ENCODE measurements around the gene APBA1.
"Not testable (repeated sequence)": the region's sequence is repeated elsewhere in the genome, so short reads cannot be mapped to it uniquely, and the experiment has no call there.

The APBA1 gene

GRCh38 chr9:69604568-69605219, 67.5 kb downstream of the APBA1 start:
- DNase-seq (ENCODE audit: low read depth): no peak

- DNase-seq (ENCODE audit: low read depth): no peak
Measured at GRCh38 chr9:69603656-69604055, 68.5 kb downstream of the APBA1 start.

GRCh38 chr9:69602773-69603172, 69.4 kb downstream of the APBA1 start:
- DNase-seq (ENCODE audit: low read depth): no peak

- DNase-seq (ENCODE audit: low read depth): no peak
Measured at GRCh38 chr9:69601698-69602097, 70.5 kb downstream of the APBA1 start.

GRCh38 chr9:69600314-69601047, 71.7 kb downstream of the APBA1 start:
- DNase-seq (ENCODE audit: low read depth): no peak

- no peak for DNase-seq (ENCODE audit: low read depth)
Measured at GRCh38 chr9:69599232-69599971, 72.8 kb downstream of the APBA1 start.

- not testable (repeated sequence) for DNase-seq (ENCODE audit: low read depth)
Measured at GRCh38 chr9:69596906-69597305, 75.3 kb downstream of the APBA1 start.

GRCh38 chr9:69594180-69594579, 78.0 kb downstream of the APBA1 start:
- DNase-seq (ENCODE audit: low read depth): no peak

- DNase-seq (ENCODE audit: low read depth): no peak
Measured at GRCh38 chr9:69593756-69594155, 78.4 kb downstream of the APBA1 start.

- no peak for DNase-seq (ENCODE audit: low read depth)
Measured at GRCh38 chr9:69593301-69593700, 78.9 kb downstream of the APBA1 start.

GRCh38 chr9:69590266-69590665, 81.9 kb downstream of the APBA1 start:
- DNase-seq (ENCODE audit: low read depth): no peak

GRCh38 chr9:69589156-69589555, 83.0 kb downstream of the APBA1 start:
- DNase-seq (ENCODE audit: low read depth): no peak

GRCh38 chr9:69585571-69585970, 86.6 kb downstream of the APBA1 start:
- DNase-seq (ENCODE audit: low read depth): no peak

GRCh38 chr9:69584759-69585158, 87.4 kb downstream of the APBA1 start:
- no peak for DNase-seq (ENCODE audit: low read depth)

- DNase-seq (ENCODE audit: low read depth): no peak
Measured at GRCh38 chr9:69583645-69584234, 88.4 kb downstream of the APBA1 start.

- DNase-seq (ENCODE audit: low read depth): no peak
Measured at GRCh38 chr9:69582544-69583297, 89.5 kb downstream of the APBA1 start.

- no peak for DNase-seq (ENCODE audit: low read depth)
Measured at GRCh38 chr9:69582018-69582417, 90.2 kb downstream of the APBA1 start.

GRCh38 chr9:69580582-69581214, 91.5 kb downstream of the APBA1 start:
- DNase-seq (ENCODE audit: low read depth): no peak

GRCh38 chr9:69579760-69580581, 92.2 kb downstream of the APBA1 start:
- no peak for DNase-seq (ENCODE audit: low read depth)

GRCh38 chr9:69579032-69579758, 93.0 kb downstream of the APBA1 start:
- no peak for DNase-seq (ENCODE audit: low read depth)

Data from ELR (cell line).